Hepatocyte (in vitro differentiated cells): ENCODE results near the gene CENPP. TPM values are rescaled to one million over a fixed set of nuclear protein-coding genes. Genes with fewer than 3 reads are reported as not detected.

Experiments
- DNase-seq: peaks from one replicate; pipeline ENCODE4 v3.0.0-alpha.2; 2016; ENCODE audit warnings: low spot score
- H2AFZ ChIP-seq: fragments of 200-600 bp; sonication (generic); 2 replicates; pipeline ENCODE4 v1.6.0; 2016; ENCODE audit warnings: antibody characterized with exemption, mild to moderate bottlenecking
- H3K27ac ChIP-seq: fragments of 200-600 bp; sonication (generic); 2 replicates; pipeline ENCODE4 v1.5.1; 2016; ENCODE audit warnings: mild to moderate bottlenecking
- H3K27me3 ChIP-seq: fragments of 200-600 bp; sonication (generic); 2 replicates; pipeline ENCODE4 v1.6.1; 2016
- H3K36me3 ChIP-seq: fragments of 200-600 bp; sonication (generic); replicated peaks from 2 replicates; pipeline ENCODE4 v1.5.1; 2016; ENCODE audit warnings: low read depth; ENCODE audit not compliant: insufficient read depth
- H3K4me1 ChIP-seq: fragments of 200-600 bp; sonication (generic); 2 replicates; pipeline ENCODE4 v1.5.1; 2016; ENCODE audit warnings: mild to moderate bottlenecking, moderate library complexity; ENCODE audit not compliant: insufficient read depth
- H3K4me2 ChIP-seq: fragments of 200-600 bp; sonication (generic); 2 replicates; pipeline ENCODE4 v1.6.0; 2016
- H3K4me3 ChIP-seq: fragments of 200-600 bp; sonication (generic); 2 replicates; pipeline ENCODE4 v1.5.1; 2016; ENCODE audit warnings: mild to moderate bottlenecking
- H3K79me2 ChIP-seq: fragments of 200-600 bp; sonication (generic); 2 replicates; pipeline ENCODE4 v1.6.0; 2017; ENCODE audit warnings: mild to moderate bottlenecking
- H3K9me2 ChIP-seq: fragments of 200-600 bp; sonication (generic); replicated peaks from 2 replicates; pipeline ENCODE4 v1.6.0; 2017; ENCODE audit warnings: mild to moderate bottlenecking; ENCODE audit not compliant: insufficient read depth
- H3K9me3 ChIP-seq: fragments of 200-600 bp; sonication (generic); 2 replicates; pipeline ENCODE4 v1.5.1; 2016; ENCODE audit warnings: low read depth, mild to moderate bottlenecking
- H4K20me1 ChIP-seq: fragments of 200-600 bp; sonication (generic); 2 replicates; pipeline ENCODE4 v1.6.0; 2016; ENCODE audit warnings: mild to moderate bottlenecking; ENCODE audit not compliant: insufficient read depth, poor library complexity, severe bottlenecking
- CTCF ChIP-seq: fragments of 200-600 bp; sonication (generic); IDR thresholded peaks from 2 replicates; pipeline ENCODE4 v1.5.1; 2016; ENCODE audit warnings: antibody characterized with exemption, mild to moderate bottlenecking; ENCODE audit not compliant: poor library complexity
- EZH2 ChIP-seq: fragments of 200-600 bp; sonication (generic); IDR thresholded peaks from 2 replicates; pipeline ENCODE4 v1.6.1; 2016; ENCODE audit warnings: antibody characterized with exemption, mild to moderate bottlenecking, borderline replicate concordance
- EZH2phosphoT487 ChIP-seq: fragments of 200-600 bp; sonication (generic); IDR thresholded peaks from one replicate; pipeline ENCODE4 v1.6.1; 2018; ENCODE audit warnings: antibody characterized with exemption, mild to moderate bottlenecking, low read depth, moderate library complexity; ENCODE audit not compliant: unreplicated experiment, severe bottlenecking
- WGBS: methylation state at CpG from one replicate; pipeline ENCODE4 v1.1.6; 2016; ENCODE audit warnings: low lambda C conversion rate; ENCODE audit errors: missing lambda C conversion rate; 5-methylcytosine and 5-hydroxymethylcytosine counted together
- polyA plus RNA-seq: library from polyadenylated mRNA; unstranded; fragments of >200 nt; fragmentation: Nextera tagmentation; extraction: Ambion mirVana; gene quantifications from 2 replicates; pipeline ENCODE4 v1.2.1, GENCODE V29; 2016
- total RNA-seq: library from RNA; depleted of rRNA; stranded (reverse); fragments of >200 nt; gene quantifications from 2 replicates; pipeline ENCODE4 v1.2.3, GENCODE V29; 2014

Gene CENPP
- total and polyA plus RNA-seq, 2 experiments from 2014 or later = 5.1 to 5.9 TPM

- H3K79me2 ChIP-seq = no peaks in the 10 kb centered on the region
- H3K9me3 ChIP-seq = no peaks in the 10 kb centered on the region
- 79% methylated on average over 3 of the region's 3 CpGs for WGBS
- no peak overlapping the region for H2AFZ ChIP-seq
- no peak overlapping the region for H3K4me3 ChIP-seq
- H3K36me3 ChIP-seq = no peaks in the 10 kb centered on the region
- TF ChIP-seq EZH2phosphoT487 (no peak), EZH2 (no peak), CTCF (no peak)
- H3K27me3 ChIP-seq = no peaks in the 10 kb centered on the region
- H3K9me2 ChIP-seq = no peaks in the 10 kb centered on the region
- no peaks in the 10 kb centered on the region for H4K20me1 ChIP-seq
- H3K4me1 ChIP-seq = peaks cover 4% of the 10 kb centered on the region
- H3K4me2 ChIP-seq = no peak overlapping the region
- no peak overlapping the region for H3K27ac ChIP-seq
- no peak for DNase-seq
Observed at GRCh38 chr9:92332577-92333281, 7.0 kb downstream of the CENPP start.

GRCh38 chr9:92333282-92333634, 7.5 kb downstream of the CENPP start:
- Histone ChIP-seq H2AFZ (no peak overlapping the region), H3K4me1 (peaks cover 4% of the 10 kb centered on the region), H3K27ac (no peak overlapping the region), H4K20me1 (no peaks in the 10 kb centered on the region), H3K79me2 (no peaks in the 10 kb centered on the region), H3K27me3 (no peaks in the 10 kb centered on the region), H3K9me3 (no peaks in the 10 kb centered on the region), H3K4me3 (no peak overlapping the region), H3K9me2 (no peaks in the 10 kb centered on the region), H3K36me3 (no peaks in the 10 kb centered on the region), H3K4me2 (no peak overlapping the region)
- TF ChIP-seq EZH2 (no peak), EZH2phosphoT487 (no peak), CTCF (no peak)
- WGBS = 68% methylated on average over 2 of the region's 2 CpGs
- no peak for DNase-seq

GRCh38 chr9:92341578-92341977, 15.8 kb downstream of the CENPP start:
- DNase-seq = no peak
- no peaks in the 10 kb centered on the region for H3K4me1 ChIP-seq
- no peak overlapping the region for H3K27ac ChIP-seq
- H3K4me2 ChIP-seq = no peak overlapping the region
- no peaks in the 10 kb centered on the region for H3K36me3 ChIP-seq
- TF ChIP-seq EZH2phosphoT487 (no peak), EZH2 (no peak), CTCF (no peak)
- no peaks in the 10 kb centered on the region for H3K9me3 ChIP-seq
- H3K79me2 ChIP-seq = no peaks in the 10 kb centered on the region
- H3K9me2 ChIP-seq = no peaks in the 10 kb centered on the region
- no peak overlapping the region for H2AFZ ChIP-seq
- H3K4me3 ChIP-seq = no peak overlapping the region
- WGBS = 100% methylated on average over 1 of the region's 1 CpG
- H4K20me1 ChIP-seq = no peaks in the 10 kb centered on the region
- H3K27me3 ChIP-seq = no peaks in the 10 kb centered on the region
